GM12873 (cell line): ENCODE measurements around the gene SEMG1.

Experiments
- TF ChIP-seq, protein P1 (sequence below): IDR thresholded peaks from 2 replicates; pipeline ENCODE4 v1.5.1; 2012; ENCODE audit warnings: low read depth, mild to moderate bottlenecking, moderate library complexity, low read length, control low read depth; ENCODE audit not compliant: insufficient read depth; ENCODE audit errors: missing control alignments

SEMG1 gene

DNA sequence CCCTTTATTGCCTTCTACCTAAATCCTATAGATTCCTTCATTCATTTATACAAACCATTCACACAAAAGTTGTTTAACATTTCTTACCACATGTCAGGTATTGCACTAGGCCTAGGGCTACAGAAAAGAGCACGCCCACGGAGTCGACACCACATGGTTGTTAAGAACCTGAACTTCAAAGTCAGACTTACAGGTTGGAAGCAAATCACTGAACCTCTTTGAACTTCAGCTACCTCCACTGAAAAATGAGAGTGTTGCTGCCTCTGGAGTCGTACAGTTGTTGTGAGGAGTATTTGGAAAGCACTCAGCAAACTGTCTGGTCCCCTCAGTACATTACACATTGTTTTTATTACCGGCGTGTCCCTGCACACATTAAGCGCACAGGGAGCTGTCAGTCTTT lies 50.9 kb downstream of the SEMG1 start:
- TF ChIP-seq, protein P1, sequence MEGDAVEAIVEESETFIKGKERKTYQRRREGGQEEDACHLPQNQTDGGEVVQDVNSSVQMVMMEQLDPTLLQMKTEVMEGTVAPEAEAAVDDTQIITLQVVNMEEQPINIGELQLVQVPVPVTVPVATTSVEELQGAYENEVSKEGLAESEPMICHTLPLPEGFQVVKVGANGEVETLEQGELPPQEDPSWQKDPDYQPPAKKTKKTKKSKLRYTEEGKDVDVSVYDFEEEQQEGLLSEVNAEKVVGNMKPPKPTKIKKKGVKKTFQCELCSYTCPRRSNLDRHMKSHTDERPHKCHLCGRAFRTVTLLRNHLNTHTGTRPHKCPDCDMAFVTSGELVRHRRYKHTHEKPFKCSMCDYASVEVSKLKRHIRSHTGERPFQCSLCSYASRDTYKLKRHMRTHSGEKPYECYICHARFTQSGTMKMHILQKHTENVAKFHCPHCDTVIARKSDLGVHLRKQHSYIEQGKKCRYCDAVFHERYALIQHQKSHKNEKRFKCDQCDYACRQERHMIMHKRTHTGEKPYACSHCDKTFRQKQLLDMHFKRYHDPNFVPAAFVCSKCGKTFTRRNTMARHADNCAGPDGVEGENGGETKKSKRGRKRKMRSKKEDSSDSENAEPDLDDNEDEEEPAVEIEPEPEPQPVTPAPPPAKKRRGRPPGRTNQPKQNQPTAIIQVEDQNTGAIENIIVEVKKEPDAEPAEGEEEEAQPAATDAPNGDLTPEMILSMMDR, result no peak

DNA sequence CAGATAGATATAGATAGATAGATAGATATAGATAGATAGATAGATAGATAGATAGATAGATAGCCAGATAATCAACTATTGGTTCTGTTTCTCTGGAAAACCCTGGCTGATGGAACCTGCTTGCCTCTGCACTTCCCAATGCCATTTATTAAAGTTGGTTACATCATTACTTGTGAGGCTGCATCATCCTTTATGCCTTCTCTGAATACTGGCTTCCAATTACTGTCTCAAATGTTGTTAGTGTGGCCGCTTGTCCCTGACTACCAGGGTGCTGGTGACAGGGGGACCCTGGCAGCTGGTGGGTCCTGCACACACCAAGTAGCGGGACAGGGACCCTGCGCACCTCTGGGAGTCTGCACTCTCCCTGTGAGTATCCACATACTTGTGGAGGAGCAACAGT lies 51.4 kb downstream of the SEMG1 start:
- TF ChIP-seq, protein P1, result no peak

DNA sequence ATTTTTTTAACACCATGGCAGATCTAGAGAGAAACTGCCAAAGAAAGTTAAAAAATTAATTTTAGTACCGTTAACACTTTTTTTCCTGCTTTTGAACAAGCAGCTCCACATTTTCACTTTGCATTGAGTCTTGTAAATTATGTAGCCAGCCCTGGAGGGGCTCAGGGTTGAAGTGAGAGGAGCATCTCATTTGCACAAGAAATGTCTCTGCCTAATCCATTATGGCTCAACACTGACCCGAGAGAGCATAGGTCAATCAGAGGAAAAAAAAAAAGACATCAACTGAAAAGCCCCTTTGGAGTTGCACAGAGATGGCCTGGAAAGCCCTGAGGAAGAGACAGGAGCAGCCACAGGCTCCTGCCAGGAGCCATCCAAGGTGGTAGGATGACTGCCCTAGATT lies 51.8 kb downstream of the SEMG1 start:
- TF ChIP-seq, protein P1, result no peak
